HG03558 (cell line): ENCODE measurements around the gene FSIP1.
"Not testable (repeated sequence)": the region's sequence is repeated elsewhere in the genome, so short reads cannot be mapped to it uniquely, and the experiment has no call there.

ENCODE experiments used
- ATAC-seq: cut with Tn5 transposase; IDR thresholded peaks from one replicate; pipeline ENCODE4 v1.9.1; 2021; ENCODE audit warnings: moderate number of reproducible peaks; ENCODE audit not compliant: unreplicated experiment; ENCODE audit errors: extremely low read depth

FSIP1 gene

DNA sequence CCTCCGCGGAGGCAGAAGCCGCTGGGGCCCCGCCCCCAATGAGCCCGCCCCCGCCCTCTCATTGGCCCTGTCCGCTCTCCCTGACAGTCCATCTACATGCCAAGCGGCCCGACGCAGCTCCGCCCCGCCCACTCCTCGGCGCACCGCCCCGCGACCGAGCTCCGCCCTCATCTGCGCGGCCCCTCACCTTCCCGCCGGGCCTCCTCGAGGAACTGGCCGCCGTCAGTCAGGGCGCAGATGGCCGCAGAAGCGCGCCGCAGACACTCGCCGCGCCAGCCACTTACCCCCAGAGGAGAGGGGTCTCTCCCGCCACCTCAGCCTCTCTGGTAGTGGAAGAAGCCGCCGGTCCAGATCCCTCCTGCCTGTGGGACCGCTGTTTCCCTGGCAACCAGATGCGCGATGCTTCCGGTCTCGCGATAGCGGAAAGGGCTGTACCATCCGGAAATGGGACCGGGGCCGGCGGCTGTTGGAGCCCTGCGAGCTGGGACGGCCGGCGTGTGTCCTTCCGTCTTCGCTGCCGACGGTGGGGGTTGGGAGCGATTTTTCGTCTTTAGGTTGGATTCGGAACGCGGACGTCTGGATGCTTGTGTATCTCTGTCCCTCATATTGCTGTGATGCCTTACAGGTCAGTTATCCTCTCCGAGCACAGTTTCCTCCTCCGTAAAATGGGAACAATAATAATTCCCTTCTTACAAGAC, at the start of gene FSIP1:
Gene FSIP1, minus strand, starts transcription at position 401 of the 698 bp plus-strand sequence. CDS start 6,317 bp downstream, outside the sequence.
- ATAC-seq, result peak; percentile 84

DNA sequence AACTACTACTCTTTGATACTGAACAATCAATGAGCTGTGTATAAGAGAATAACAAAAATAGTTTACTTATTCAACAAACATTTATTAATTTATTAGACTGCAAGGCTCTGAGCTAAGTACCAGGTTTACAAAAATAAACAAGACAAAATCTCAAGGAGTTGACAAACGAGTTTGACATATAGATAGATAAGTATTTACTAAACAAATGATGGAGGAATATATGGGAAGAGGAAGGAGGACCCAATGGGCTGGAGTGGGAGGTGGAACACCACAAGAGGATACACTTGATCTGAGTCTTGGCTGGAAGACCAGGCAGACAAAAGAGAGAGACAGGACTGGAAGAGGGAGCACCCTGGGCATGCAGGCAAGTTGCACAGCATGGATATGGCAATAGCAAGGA, 47.5 kb upstream of the FSIP1 start:
- ATAC-seq, result no peak

DNA sequence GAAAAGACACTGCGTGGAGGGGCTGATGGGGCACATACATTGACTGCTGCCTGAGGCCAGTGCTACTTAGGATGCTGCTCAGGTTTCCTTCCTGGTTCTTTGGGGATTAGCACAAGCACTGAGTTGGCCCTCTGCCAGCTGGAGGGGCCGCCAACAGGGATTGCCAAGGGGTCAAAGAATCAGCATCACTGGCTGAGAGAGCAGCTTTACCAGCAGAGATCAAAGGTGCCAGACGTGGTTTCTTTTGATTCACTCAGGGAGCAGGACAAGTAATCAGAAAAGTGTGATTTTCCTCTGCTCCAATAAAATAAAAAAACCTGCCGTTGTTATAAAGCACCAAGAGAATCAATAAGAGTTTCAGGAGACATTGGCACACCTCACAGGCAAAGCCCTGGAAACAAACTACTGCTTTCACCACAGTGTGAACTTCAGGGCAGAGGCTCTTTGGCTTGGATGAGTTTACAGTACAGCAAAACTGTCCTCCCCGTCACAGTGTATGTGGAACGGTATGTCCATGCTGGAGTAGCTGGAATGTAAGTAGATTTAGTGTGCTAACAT, 45.8 kb upstream of the FSIP1 start:
- ATAC-seq, result no peak

DNA sequence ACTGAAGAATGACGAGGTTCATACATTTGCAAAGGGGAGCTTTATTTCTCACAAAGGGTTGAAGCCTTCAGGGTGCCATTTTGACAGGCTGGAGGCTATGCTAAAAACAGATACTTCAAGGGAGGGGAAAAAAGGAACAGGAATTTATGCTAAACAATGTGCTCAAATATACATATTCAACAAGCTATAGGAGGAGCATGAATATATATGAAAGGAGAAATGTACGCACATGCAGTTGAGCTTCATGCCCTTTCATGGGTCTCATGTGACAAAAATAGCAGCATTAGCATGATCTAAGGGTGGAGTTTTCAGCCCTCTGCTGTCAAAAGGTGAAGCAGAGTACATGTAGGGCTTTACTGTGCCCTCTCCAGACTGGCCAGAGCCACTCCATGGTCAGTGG, 44.3 kb upstream of the FSIP1 start:
- ATAC-seq, result no peak

DNA sequence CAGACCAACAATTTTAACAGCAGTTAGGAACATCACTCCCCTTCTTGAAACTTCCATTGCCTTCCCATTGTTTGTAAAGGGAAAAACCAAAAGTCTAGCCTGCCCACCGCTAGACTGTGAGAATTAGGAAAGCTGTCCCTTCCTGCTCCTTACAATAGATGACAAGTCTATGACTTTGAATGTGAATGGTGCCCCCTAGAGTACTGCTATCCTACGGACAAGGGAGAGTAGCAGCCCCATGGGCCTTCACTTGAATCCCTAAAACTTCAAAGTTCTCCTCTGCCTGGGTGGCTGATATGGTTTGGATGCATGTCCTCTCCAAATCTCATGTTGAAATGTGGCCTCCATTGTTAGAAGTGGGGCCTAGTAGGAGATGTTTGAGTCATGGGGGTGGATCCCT, 41.0 kb upstream of the FSIP1 start:
- ATAC-seq, result no peak

DNA sequence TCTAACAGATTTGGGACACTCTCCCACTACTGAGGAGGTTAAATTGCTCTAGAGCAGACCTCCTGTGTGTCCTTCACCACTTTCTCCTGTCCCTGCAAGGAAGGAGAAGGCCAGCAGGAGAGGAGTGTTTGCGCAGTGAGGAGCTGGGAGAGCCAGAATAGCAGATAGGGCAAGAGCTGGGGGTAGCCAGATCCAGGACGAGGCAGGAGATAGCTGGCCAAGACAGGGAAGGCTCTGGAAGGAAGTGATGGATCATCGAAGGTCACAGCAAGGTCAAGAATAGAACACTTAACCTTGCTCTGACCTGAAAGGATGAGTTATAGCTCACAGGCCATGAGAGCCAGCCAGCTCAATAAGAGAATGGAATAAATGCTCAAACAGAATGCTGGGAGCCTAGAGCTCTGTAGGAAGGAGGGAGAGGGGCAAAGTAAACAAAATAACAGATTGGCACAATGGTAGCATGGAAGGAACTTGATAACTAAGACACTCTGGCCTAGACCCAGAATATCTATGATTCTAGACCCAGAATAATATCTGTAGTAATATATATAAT, 37.5 kb upstream of the FSIP1 start:
- no peak for ATAC-seq

DNA sequence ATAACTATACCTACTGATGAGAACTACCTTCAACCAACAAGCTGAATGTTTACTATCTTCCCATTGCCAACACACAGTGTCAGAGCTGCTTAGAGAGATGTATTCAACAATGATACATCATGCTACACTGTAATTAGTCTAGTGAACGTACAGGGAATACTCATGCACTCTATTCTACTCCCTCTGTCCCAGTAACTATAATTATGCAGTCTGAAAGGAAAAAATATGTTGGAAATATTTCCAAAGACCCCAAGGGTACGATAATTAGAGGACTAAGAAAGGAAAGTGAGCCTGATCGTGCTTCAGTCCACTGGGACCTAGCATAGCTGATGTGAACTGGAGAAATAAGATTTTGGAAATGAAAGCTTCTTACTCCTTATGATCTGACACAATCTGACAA, 36.9 kb upstream of the FSIP1 start:
- ATAC-seq, result no peak

DNA sequence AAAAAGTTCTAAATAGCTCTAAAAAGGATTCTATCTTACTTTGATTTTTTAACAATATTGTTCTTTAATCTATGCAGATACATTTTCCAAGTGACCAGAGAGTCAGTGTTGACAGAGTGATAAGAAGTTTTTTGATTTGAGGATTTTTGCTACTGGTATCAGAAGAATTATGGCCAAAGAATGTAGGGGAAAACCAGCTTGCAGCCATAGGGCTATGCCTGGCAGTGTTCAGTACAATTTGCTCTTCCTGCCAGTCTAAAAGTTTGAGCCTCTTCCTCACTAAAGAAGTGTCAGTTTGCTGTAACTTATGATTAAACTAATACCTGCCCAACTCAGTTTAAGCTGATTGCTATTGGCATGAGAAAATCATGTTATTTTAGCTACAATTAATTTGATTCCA, 35.3 kb upstream of the FSIP1 start:
- no peak for ATAC-seq

DNA sequence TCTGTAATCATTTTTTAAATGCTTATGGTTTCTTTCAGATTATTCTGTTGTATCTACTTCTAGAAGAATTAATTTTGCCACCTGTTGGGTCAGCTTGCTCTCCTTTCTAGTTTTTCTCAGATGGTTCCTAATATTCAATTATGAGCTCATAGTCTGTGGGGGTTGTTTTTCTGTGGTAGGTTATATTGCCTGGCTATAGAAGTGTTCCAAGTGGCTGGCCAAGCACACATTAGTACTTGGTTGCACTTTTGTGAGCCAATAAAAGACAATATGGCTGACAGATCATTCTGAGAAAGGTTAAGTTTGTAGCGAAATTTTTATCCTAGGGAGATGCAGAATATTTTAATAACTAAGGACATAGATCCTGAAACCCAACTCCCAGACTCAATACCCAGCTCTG, 31.8 kb upstream of the FSIP1 start:
- no peak for ATAC-seq

DNA sequence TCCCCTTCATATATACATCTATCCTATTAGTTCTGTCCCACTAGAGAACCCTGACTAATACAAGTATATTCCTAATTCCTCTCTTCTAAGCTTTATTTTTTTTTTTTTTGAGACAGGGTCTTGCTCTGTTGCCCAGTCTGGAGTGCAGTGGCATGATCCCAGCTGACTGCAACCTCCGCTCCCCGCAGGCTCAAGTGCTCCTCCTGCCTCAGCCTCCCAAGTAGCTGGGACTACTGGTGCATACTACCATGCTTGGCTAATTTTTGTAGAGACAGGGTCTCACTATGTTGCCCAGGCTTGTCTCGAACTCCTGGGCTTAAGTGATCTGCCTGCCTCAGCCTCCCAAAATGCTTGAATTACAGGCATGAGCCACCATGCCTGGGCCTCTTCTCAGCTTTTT, 30.0 kb upstream of the FSIP1 start:
- not testable (repeated sequence) for ATAC-seq

DNA sequence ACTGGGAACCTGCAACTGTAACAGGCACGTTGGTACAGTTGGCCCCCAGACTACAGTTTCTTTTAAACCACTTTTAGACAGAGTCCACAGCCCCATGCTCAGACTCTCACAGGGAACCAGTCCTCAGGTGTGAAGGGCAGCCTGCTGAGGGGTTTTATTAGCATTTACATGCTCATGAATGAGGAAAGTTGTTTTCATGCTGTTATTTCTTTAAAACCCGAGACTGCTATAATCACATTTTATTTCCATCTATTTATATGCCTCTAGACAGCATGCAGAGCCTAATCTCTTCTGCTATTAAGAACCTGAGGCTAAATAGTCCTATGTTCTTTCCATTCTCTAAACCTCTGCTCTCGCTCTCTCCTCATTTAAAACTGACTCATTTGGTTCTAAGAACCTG, 26.3 kb upstream of the FSIP1 start:
- ATAC-seq, result no peak

DNA sequence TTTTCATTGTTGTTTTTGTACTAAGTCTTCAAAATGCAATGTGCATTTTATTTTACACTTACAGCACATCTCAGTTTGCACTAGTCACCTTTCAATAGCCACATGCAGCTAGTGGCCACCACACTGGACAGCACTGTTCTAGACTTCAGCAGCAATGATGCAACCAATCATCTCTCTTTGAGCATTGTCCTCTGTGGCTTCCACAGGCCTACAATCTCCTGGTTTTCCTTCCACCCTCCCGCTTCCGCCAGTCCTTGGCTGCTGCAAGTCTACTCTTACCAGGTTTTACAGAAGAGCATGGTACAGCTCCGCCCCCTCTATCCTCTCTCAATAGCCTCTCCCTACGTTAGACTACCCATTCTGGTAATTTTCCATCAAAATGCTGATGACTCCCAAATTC, 25.1 kb upstream of the FSIP1 start:
- no peak for ATAC-seq

DNA sequence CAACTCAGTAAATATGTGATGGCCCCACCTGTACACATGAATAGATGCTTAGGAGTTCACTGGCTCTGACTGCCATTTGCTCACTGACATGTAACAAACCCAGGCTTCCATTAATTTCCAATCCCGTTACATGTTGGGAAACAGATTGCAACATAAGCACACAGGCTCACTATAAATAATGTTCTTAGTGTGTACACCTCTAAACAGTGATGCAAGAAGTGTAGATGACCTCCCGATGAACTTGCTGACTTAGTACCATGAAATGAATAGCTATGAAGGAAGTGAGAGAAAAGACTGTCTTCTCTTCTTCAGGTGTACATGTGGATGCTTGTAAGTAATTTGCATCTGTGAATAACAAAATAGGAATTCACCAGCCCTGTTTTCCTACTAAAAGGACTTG, 21.4 kb upstream of the FSIP1 start:
- no peak for ATAC-seq

DNA sequence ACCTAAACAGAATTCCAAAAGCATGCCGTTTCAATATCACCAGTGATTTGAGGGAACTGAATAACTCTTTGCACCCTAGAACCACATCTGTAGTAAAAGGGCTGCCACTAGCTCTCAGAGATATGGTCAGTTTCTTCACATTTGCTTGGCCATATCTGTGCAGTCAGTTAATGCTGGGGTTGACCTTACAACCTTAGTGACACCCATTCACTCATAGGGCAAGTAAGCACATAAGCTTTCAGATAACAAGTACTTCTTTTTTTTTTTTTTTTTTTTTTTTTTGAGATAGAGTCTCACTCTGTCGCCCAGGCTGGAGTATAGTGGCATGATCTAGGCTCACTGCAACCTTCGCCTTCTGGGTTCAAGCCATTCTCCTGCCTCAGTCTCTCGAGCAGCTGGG, 20.4 kb upstream of the FSIP1 start:
- ATAC-seq, result no peak

DNA sequence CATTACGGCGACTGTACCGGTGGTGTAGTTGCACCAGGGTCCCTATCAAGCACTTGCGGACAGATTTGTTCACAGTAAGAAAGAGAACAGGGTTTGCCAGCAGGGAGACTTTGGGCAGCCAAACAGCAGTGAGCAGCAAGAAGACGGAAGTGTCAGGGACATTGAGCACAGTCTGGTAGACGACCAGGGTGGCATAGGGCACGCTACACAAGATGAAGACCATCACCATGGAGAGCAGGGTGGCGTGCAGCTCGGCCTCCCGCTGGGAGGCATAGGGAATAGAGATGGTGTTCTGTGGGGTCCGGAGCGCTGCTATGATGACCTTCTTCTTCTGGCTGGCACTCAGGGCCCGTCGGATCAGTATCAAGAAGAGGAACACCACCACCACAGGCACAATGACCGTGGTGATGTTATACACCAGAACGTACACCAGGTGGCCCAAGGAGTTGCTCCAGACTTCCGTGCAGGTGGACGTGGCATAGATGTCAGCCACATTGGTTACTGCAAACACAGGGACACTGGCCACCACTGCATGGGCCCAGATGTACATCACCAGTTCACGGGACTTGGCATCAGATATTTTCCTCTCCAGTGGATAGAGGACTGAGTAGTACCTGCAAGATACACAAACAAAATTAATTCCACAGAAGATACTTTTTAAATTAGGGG, 19.1 kb upstream of the FSIP1 start:
- no peak for ATAC-seq

DNA sequence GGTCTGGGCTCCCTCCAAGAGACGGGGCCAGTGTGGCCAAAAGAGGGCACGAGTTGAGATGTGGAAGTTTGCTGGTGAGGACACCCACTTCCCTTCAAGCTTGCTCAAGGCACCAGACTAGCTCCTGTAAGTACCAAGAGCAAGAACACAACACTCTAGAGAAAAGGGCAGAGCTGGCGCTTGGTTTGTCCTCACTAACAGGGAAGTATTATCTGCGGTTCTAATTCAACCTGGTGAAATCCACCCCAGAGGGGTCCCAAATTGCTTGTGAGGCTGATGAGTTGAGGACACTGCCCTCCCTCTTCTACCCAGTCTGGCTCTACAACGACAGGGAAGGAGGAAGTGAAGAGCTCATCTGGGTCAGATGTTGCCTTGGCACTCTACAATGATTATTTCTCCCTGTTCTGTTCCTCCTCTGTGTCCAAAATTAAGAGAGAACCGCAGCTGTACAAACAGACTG, 16.9 kb upstream of the FSIP1 start:
- ATAC-seq, result no peak

DNA sequence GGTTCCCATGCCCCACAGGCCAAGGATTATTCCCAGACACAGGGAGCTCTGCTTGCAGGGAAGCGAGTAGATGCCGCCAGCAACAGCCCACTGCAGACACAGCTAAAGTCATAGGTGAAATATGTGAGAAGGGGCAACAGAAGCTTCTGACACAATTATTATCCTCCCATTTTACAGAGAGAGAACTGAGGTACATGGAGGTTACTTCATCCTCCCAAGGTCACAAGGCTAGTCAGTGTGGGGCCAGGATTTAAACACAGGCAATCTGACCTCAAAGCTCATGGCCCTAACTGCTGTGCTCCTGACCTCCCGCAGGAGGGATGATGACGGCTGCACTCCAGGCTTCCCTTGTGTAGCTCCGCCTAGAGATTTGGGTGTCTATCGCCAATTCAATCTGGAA, 15.7 kb upstream of the FSIP1 start:
- no peak for ATAC-seq

DNA sequence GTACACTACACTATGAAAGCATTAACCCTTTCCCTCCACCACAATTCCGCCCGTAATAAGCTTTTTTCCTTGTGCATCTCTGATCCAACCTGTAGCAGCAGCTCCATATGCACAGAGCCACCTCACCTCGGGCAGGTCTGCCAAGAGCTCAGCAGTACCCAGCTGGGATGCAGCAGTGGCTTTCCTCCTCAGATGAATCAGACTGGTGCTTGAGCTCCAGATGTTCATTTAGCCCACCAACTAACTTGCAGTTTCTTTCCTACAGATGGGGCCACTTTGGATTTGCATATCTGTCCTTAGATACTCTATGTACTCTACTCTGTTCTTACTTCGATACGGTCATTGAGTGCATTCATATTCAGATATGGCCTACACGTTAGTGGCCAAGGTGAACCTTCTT, 14.8 kb upstream of the FSIP1 start:
- ATAC-seq, result no peak

DNA sequence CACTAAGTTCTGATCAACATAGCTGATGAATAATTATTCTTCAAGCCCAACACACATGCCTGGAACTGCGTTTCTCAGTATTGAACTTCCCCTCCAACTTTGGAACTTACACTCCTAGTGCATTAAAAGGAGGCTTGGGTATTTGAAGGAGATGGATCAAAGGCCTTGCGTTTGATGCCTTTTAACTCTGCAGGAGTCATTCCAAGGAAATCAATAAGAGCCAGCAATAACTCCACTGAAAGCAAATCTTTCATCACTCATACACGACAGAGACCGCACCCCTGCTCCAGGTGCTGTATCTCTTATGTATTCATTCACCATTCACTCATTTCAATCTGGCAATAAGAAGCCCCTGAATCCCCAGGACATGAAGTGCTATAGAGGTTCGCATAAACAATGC, 14.0 kb upstream of the FSIP1 start:
- no peak for ATAC-seq

DNA sequence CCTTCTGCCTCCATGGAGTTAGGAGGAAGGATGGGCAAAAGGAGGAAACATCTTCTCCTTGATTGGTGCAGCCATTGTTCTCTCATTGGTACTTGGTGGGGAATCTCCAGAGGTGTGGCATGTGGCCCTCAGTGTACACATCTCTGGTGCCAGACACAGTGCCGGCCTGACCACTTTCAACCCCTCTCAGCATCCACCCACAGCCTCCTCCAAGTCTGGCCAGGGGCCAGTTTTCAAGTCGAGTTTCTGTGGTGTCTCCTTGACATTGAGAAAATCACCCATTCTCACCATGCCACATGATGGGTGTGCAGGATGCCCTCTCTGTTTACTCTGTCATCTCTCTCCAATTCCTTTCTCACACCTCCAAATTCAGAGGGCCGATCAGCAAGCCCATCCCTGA, 12.8 kb upstream of the FSIP1 start:
- ATAC-seq, result no peak

DNA sequence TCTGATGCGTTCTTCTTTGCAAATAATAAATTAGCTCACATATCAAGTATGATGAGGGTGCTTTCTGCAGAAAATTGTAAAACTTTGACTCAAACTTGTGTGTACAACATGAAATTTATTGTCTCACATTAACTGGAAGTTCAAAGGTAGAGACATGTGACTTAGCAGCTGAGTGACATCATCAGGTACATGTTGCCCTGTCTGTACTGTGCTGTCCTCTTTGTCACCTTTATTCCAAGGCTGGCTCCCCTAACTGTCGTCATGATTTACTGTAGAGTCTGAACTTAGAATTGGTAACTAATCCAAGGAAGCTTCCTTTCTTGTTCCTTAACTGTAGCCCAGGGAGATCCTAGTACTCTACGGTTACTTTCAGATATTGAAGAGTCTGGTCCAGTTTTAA, 12.3 kb upstream of the FSIP1 start:
- ATAC-seq, result no peak
